Immature natural killer cell (primary cell): Measurements from ENCODE around the gene UNG. TPM values are rescaled to one million over a fixed set of nuclear protein-coding genes. Genes with fewer than 3 reads are reported as not detected.
"Not testable (repeated sequence)": the region's sequence is repeated elsewhere in the genome, so short reads cannot be mapped to it uniquely, and the experiment has no call there.

Experiments
- DNase-seq, 3 donors: peaks; one replicate each; pipeline ENCODE4 v3.0.0; 2022; ENCODE audit warnings: mixed read lengths in 1 of 3
- H3K27ac Mint-ChIP-seq, 6 donors: one replicate each; pipeline ENCODE4 v1.8.0; 2020; ENCODE audit warnings: mixed read lengths in 6 of 6, mild to moderate bottlenecking in 5 of 6, inconsistent platforms in 4 of 6, moderate library complexity in 3 of 6
- H3K27me3 Mint-ChIP-seq, 3 donors: one replicate each; pipeline ENCODE4 v1.8.0; 2020 to 2021; ENCODE audit warnings: low read depth in 3 of 3, mild to moderate bottlenecking in 3 of 3, mixed read lengths in 3 of 3, moderate library complexity in 3 of 3, inconsistent platforms in 1 of 3
- H3K36me3 Mint-ChIP-seq, 3 donors: one replicate each; pipeline ENCODE4 v1.8.0; 2020; ENCODE audit warnings: mixed read lengths in 3 of 3, inconsistent platforms in 2 of 3, mild to moderate bottlenecking in 2 of 3
- H3K4me1 Mint-ChIP-seq, 2 donors: one replicate each; pipeline ENCODE4 v1.8.0; 2020; ENCODE audit warnings: inconsistent platforms in 2 of 2, mild to moderate bottlenecking in 2 of 2, mixed read lengths in 2 of 2, moderate library complexity in 1 of 2
- H3K4me3 Mint-ChIP-seq, 5 donors: one replicate each; pipeline ENCODE4 v1.8.0; 2020; ENCODE audit warnings: mild to moderate bottlenecking in 5 of 5, mixed read lengths in 5 of 5, inconsistent platforms in 3 of 5, moderate library complexity in 3 of 5
- H3K9me3 Mint-ChIP-seq, 6 donors: one replicate each; pipeline ENCODE4 v1.8.0; 2020; ENCODE audit warnings: mild to moderate bottlenecking in 6 of 6, mixed read lengths in 6 of 6, inconsistent platforms in 4 of 6, moderate library complexity in 3 of 6
- polyA plus RNA-seq, 3 donors: library from polyadenylated mRNA; unstranded; fragments of 300-500 nt; fragmentation: Illumina TruSeq; gene quantifications; one replicate each; pipeline ENCODE4 v1.2.3, GENCODE V29; 2021

UNG gene
- 10 to 100 TPM; 30.2 to 42.3 (median 36.2) TPM for polyA plus RNA-seq

- H3K36me3 Mint-ChIP-seq: peaks cover 0 to 3% (median 2%) of the 10 kb centered on the region in 3 donors
- H3K9me3 Mint-ChIP-seq: no peaks in the 10 kb centered on the region
- H3K27ac Mint-ChIP-seq: peak within 1 kb of the TSS; percentile 82 to 97 (median 94)
- peaks cover 42 to 55% of the 10 kb centered on the region in 2 donors for H3K4me1 Mint-ChIP-seq
- H3K27me3 Mint-ChIP-seq: peaks cover 9 to 17% (median 15%) of the 10 kb centered on the region in 3 donors
- DNase-seq: peak; percentile 94 to 95 (median 95)
- peak within 1 kb of the TSS; percentile 85 to 92 (median 87) for H3K4me3 Mint-ChIP-seq
These were observed at the start of gene UNG for GRCh38 chr12:109097435-109098182. Gene UNG (plus strand): TSS chr12:109097597. CDS start chr12:109097680, 83 bp downstream.

DNA sequence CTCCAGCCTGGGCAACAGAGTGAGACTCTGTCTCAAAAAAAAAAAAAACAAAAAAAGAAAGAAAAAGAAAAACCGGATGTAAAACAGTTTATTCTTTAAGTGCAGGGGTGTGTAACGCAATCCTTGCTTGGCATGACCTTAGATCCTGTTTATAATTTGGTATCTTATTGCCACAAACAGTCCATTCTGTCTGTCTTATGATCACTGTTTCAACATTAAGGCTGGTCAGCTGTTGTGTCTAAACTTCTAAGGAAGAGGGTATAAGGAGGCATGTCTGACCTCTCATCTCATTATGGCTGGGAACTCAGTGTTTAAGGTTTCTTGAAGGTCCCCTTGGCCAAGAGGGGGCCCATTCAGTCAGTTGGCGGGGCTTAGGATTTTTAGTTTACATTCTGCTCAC is 48.7 kb upstream of the UNG start:
- H3K4me3 Mint-ChIP-seq, DNase-seq, H3K27ac Mint-ChIP-seq, H3K36me3 Mint-ChIP-seq, H3K9me3 Mint-ChIP-seq: not testable (repeated sequence)
- H3K27me3 Mint-ChIP-seq: peaks cover 2 to 14% (median 14%) of the 10 kb centered on the region in 3 donors
- H3K4me1 Mint-ChIP-seq: peaks cover 16 to 18% of the 10 kb centered on the region in 2 donors

DNA sequence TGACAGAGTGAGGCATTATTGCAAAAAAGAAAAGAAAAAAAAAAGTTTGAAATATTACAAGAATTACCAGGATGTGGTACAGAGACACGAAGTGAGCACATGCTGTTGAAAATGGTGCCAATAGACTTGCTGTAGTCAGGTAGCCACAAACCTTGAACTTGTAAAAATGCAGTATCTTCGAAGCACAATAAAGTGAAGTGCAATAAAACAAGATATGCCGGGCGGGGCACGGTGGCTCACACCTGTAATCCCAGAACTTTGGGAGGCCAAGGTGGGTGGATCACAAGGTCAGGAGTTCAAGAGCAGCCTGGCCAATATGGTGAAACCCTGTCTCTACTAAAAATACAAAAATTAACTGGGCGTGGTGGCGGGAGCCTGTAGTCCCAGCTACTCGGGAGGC is 47.6 kb upstream of the UNG start:
- peaks cover 21 to 29% of the 10 kb centered on the region in 2 donors for H3K4me1 Mint-ChIP-seq
- not testable (repeated sequence) for H3K36me3 Mint-ChIP-seq, H3K4me3 Mint-ChIP-seq, H3K9me3 Mint-ChIP-seq, H3K27ac Mint-ChIP-seq, DNase-seq
- H3K27me3 Mint-ChIP-seq: peaks cover 2 to 12% (median 9%) of the 10 kb centered on the region in 3 donors

DNA sequence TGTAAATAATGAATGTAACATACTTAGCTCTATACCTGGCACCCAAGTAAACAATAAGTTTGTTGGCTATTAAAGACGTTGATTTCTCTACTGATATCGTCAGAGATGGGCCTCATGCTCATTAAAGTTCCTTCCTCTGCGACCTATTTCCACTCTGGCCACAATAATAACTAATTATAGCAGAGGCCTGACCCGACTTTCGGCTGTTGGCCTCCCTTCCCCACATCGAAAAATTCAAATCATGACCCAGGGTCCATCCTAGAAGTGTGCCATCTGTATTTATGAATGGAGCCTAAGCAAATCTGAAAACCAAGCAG is 45.3 kb upstream of the UNG start:
- no peak for DNase-seq
- H3K9me3 Mint-ChIP-seq: no peaks in the 10 kb centered on the region
- H3K36me3 Mint-ChIP-seq: peaks cover 0 to 4% (median 4%) of the 10 kb centered on the region in 3 donors
- H3K27ac Mint-ChIP-seq: peak overlapping the region; percentile 94 to 100 (median 96)
- peaks cover 2 to 12% (median 7%) of the 10 kb centered on the region in 3 donors for H3K27me3 Mint-ChIP-seq
- H3K4me1 Mint-ChIP-seq: peaks cover 25 to 29% of the 10 kb centered on the region in 2 donors
- peak overlapping the region; percentile 90 to 97 (median 94) for H3K4me3 Mint-ChIP-seq

- Mint-ChIP-seq H3K4me1 (peaks cover 25 to 29% of the 10 kb centered on the region in 2 donors), H3K27me3 (peaks cover 2 to 12% (median 7%) of the 10 kb centered on the region in 3 donors), H3K4me3 (peak within 1 kb of the TSS; percentile 90 to 97 (median 94)), H3K36me3 (peaks cover 3 to 7% (median 7%) of the 10 kb centered on the region in 3 donors), H3K9me3 (no peaks in the 10 kb centered on the region), H3K27ac (peak within 1 kb of the TSS; percentile 94 to 100 (median 98))
- peak; percentile 79 to 84 (median 83) for DNase-seq
These were observed 44.7 kb upstream of the UNG start, which contains the start of gene USP30 for GRCh38 chr12:109052414-109053323. Gene USP30 (plus strand): TSS chr12:109052576. CDS start chr12:109052679, 103 bp downstream.

DNA sequence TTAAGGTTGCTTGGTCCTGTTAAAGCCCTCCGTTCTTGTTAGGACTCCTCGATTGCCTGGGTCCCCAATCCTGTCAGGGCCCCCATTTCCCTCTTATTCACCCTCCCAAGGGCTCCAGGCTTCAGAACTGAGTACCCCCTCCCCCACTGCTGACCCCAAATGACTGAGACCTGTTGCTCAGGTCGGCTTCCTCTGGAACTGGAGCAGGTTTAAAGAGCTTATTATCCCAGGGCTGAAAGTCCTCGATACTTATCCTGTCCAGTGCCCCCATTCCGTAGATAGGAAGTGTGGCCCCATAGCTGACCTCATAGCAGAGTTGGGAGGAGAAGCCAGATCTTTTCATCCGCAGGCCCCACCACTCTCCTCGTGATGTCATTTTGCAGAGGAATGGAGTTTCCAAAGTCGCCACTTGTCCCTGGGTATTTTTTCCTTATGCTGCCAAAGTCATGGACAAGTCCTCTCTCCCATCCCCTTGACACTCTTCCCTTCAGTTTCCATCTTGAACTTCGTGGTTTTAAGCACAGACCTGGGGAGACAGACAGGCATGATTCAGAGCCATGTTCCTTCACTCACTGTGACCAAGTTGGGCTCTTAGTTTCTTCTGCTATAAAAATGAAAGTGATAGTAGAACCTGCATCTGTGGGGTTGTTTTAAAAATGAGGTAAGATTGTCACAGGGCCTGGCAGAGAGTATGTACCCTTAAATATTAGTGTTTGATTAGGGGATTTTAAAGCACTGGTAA is 43.8 kb upstream of the UNG start:
- Mint-ChIP-seq H3K9me3 (no peaks in the 10 kb centered on the region), H3K27ac (peak overlapping the region; percentile 94 to 100 (median 98)), H3K36me3 (peaks cover 7 to 10% (median 7%) of the 10 kb centered on the region in 3 donors), H3K4me3 (peak overlapping the region; percentile 90 to 97 (median 94)), H3K4me1 (peaks cover 25 to 29% of the 10 kb centered on the region in 2 donors), H3K27me3 (peaks cover 2 to 12% (median 7%) of the 10 kb centered on the region in 3 donors)
- DNase-seq: peak; percentile 51 to 58 (median 53)

- H3K9me3 Mint-ChIP-seq, DNase-seq: not testable (repeated sequence)
- Mint-ChIP-seq H3K36me3 (peaks cover 7 to 10% (median 10%) of the 10 kb centered on the region in 3 donors), H3K27ac (peak overlapping the region; percentile 94 to 100 (median 98)), H3K4me3 (peak overlapping the region; percentile 90 to 97 (median 94)), H3K4me1 (peaks cover 25 to 29% of the 10 kb centered on the region in 2 donors), H3K27me3 (peaks cover 2 to 12% (median 7%) of the 10 kb centered on the region in 3 donors)
These were observed 43.3 kb upstream of the UNG start for GRCh38 chr12:109054124-109054513.

- no peak for DNase-seq
- Mint-ChIP-seq H3K36me3 (peaks cover 7 to 10% (median 10%) of the 10 kb centered on the region in 3 donors), H3K27ac (peak overlapping the region; percentile 22 to 100 (median 76)), H3K9me3 (no peaks in the 10 kb centered on the region), H3K4me3 (peak overlapping the region in 2 of 5 donors; percentile 18 to 94), H3K27me3 (peaks cover 2 to 12% (median 7%) of the 10 kb centered on the region in 3 donors), H3K4me1 (peaks cover 25 to 29% of the 10 kb centered on the region in 2 donors)
These were observed 42.9 kb upstream of the UNG start for GRCh38 chr12:109054520-109054919.

GRCh38 chr12:109056891-109057290 is 40.5 kb upstream of the UNG start:
- Mint-ChIP-seq H3K27ac (no peak overlapping the region), H3K9me3 (no peaks in the 10 kb centered on the region), H3K36me3 (peaks cover 7 to 14% (median 10%) of the 10 kb centered on the region in 3 donors), H3K4me3 (no peak overlapping the region), H3K4me1 (peaks cover 23 to 25% of the 10 kb centered on the region in 2 donors), H3K27me3 (peaks cover 2 to 12% (median 7%) of the 10 kb centered on the region in 3 donors)
- DNase-seq: no peak

DNA sequence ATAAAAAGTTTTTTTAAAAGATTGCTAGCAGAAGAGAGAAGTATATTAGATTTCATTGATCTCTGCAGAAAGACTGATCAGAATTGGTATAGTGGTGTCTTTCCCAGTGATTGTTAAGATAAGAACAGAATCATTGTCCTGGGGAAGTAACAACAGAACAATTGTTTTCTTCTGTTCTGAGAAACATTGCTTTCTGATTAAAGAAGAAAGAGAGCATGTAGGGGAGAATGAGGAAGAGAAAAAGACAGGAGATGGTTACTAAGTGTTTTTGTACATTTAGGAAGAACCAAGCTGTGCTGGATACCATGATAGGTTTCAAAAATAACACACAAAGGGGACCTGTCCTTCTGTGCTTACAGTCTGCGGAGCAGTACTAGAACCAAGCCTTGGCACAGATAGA is 40.0 kb upstream of the UNG start:
- Mint-ChIP-seq H3K36me3 (peaks cover 7 to 14% (median 10%) of the 10 kb centered on the region in 3 donors), H3K27ac (no peak overlapping the region), H3K27me3 (peaks cover 2 to 9% (median 4%) of the 10 kb centered on the region in 3 donors), H3K4me3 (no peak overlapping the region), H3K4me1 (peaks cover 18 to 21% of the 10 kb centered on the region in 2 donors), H3K9me3 (no peaks in the 10 kb centered on the region)
- no peak for DNase-seq

DNA sequence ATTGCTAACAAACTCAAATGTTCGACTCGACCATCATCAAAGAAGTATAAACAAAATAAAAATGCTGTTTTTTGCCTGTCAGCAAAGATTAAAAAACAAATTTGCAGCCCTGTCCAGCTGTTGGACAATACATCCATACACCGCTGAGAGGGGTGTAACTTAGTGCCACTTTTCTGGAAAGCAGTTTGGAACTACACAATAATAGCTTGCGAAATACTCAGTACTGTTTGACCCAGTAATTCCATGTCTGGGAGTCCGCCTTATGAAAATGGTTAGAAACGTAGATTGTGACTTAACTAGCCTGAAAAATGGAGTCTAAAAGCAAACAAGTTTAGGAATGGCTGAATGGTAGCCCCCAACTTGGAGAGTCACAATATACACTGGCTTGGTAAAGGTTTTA is 38.6 kb upstream of the UNG start:
- no peaks in the 10 kb centered on the region for H3K9me3 Mint-ChIP-seq
- no peak for DNase-seq
- no peak overlapping the region for H3K4me3 Mint-ChIP-seq
- peaks cover 8 to 10% of the 10 kb centered on the region in 2 donors for H3K4me1 Mint-ChIP-seq
- no peaks in the 10 kb centered on the region for H3K27me3 Mint-ChIP-seq
- H3K36me3 Mint-ChIP-seq: peaks cover 14 to 19% (median 15%) of the 10 kb centered on the region in 3 donors
- no peak overlapping the region for H3K27ac Mint-ChIP-seq

DNA sequence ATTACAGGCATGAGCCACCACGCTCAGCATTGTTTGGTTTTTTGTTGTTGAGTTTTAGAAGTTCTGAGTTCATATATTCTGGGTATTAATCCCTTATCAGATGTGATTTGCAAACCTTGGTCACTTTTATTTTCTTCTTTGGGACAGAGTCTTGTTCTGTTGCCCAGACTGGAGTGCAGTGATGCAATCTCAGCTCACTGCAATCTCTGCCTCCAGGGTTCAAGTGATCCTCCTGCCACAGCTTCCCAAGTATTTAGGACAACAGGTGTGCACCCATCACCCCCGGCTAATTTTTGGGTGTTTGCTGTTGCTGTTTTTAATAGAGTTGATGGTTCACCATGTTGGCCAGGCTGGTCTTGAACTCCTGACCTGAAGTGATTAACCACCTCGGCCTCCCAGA is 33.3 kb upstream of the UNG start:
- Mint-ChIP-seq H3K4me3 (no peak overlapping the region), H3K4me1 (no peaks in the 10 kb centered on the region), H3K36me3 (peaks cover 12 to 27% (median 14%) of the 10 kb centered on the region in 3 donors), H3K27me3 (no peaks in the 10 kb centered on the region), H3K9me3 (no peaks in the 10 kb centered on the region), H3K27ac (no peak overlapping the region)
- DNase-seq: no peak
